Hematopoietic multipotent progenitor cell (in vitro differentiated cells): ENCODE data around the gene GNA14. TPM values are rescaled to one million over a fixed set of nuclear protein-coding genes. Genes with fewer than 3 reads are reported as not detected.
A peak's percentile ranks its signal among the peaks of the same experiment; 100 is the strongest.
"Not testable (repeated sequence)": the region's sequence is repeated elsewhere in the genome, so short reads cannot be mapped to it uniquely, and the experiment has no call there.

Source experiments
- DNase-seq, 3 donors: peaks; one replicate each; pipeline ENCODE4 v3.0.0-alpha.2; 2011 to 2015; ENCODE audit warnings: low read depth in 2 of 3, low spot score in 2 of 3
- total RNA-seq: library from RNA; depleted of rRNA; stranded (reverse); fragments of >200 nt; gene quantifications from one replicate; pipeline ENCODE4 v1.2.3, GENCODE V29; 2012

The GNA14 gene
- under 0.01 TPM for total RNA-seq

DNA sequence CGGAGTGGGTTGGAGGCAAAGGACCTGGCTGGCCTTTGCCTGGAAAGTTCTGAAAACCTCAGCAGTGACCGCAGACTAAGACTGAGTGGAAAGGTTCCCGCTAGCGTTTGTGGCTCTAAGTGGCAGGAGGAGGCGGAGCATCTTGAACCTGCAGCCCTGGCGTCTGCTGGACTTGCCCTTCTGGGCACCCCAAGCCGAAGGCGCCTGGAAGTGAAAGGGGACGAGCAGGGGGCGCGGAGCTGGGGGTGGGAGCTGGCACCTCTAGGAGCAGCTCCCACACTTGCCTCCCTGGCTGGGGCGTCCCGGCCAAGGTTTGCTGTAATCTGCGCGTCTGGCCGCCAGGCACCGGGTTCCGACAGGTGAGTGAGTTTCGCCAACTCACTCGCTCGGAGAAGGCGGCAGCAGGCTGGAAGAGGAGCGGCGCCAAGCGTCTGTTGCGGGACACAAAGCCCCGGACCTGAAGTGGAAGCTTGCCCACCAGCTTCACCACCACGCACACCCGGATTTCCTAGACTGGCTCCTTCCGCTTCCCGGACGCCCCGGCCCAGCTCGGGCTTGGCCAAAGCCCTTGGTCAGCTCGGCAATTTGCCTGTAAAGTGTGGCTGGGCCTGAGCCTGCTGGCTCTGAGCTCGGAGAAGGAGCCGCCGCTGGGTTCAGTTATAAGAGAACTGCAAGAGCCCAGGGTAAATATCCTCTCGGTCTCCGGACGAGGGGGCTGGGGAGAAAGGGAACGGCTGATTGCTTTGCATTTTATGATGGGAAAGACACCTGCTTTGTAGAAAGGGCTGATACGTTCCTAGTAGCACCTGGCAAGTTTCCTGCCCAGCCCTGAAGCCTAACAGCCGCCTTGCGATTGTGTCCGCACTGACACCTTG lies at the start of gene GNA14:
TSS of gene GNA14 (minus strand) at position 89 of the 875 bp plus-strand sequence. CDS start 529 bp downstream, outside the sequence.
- peak in 2 of 3 donors; percentile 10 to 36 for DNase-seq

DNA sequence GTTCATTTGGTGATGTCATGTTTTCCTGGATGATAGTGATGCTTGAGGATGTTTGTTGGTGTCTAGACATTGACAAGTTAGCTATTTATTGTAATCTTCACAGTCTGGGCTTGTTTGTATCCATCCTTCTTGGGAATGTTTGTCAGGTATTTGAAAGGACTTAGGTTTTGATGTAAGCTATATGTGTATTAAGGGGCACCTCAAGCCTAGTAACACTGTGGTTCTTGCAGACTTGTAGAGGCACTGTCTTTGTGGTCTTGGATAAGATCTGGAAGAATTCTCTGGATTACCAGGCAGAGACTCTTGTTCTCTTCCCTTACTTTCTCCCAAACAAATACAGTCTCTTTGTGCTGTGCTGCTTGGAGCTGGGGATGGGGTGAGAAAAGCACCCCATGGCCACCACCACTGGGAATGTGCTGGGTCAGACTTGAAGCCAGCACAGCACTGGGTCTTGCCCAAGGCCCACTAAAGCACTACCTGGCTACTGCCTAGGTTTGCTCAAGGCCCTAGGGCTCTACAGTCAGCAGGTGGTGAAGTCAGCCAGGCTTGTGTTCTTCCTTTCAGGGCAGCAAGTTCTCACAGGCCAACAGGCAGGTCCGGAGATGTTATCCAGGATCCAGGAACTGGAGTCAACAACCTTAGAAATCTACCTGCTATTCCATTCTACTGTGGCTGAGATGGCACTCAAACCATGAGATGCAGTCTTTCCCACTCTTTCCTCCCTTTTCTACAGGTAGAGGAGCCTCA lies 49.3 kb upstream of the GNA14 start:
- DNase-seq: no peak

DNA sequence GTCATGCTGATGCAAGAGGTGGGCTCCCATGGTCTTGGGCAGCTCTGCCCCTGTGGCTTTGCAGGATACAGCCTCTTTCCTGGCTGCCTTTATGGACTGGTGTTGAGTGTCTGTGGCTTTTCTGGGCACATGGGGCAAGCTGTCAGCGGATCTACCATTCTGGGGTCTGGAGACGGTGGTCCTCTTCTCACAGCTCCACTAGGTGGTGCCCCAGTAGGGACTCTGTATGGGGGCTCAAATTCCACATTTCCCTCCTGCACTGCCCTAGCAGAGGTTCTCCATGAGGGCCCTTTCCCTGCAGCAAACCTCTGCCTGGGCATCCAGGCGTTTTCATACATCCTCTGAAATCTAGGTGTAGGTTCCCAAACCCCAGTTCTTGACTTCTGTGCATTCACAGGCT lies 42.6 kb upstream of the GNA14 start:
- not testable (repeated sequence) for DNase-seq

DNA sequence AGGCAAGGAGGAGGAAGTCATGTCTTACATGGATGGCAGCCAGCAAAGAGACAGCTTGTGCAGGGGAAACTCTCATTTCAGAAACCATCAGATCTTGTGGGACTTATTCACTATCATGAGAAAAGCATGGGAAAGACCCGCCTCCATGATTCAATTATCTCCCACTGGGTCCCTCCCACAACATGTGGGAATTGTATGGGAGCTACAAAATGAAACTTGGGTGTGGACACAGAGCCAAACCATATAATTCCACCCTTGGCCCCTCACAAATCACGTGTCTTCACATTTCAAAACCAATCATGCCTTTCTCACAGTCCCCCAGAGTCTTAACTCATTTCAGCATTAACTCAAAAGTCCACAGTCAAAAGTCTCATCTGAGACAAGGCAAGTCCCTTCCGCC lies 42.0 kb upstream of the GNA14 start:
- DNase-seq: not testable (repeated sequence)

DNA sequence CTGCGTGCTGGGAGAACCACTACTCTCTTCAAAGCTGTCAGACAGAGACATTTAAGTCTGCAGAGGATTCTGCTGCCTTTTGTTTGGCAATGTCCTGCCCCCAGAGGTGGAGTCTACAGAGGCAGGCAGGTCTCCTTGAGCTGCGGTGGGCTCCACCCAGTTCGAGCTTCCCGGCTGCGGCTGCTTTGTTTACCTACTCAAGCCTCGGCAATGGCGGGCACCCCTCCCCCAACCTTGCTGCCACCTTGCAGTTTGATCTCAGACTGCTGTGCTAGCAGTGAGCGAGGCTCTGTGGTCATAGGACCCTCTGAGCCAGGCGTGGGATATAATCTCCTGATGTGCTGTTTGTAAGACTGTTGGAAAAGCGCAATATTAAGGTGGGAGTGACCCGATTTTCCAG lies 39.6 kb upstream of the GNA14 start:
- not testable (repeated sequence) for DNase-seq

DNA sequence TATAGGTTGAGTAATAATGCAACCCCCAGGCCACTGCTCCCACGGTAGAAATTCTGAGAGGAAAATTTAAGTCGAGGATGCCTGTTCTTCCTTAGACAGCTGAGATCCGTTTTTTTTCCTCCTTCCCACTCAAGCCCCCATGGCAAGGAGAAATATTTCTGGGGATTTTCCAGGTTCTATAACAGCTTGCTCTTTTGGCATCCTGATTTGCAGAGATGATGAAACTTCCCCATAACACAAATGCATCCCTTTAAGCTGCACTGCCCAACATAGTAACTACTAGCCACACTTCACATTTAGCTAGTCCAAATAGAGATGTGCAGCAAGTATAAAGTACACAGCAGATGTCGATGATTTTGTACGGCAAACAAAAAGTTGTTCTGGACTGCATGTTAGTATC lies 32.5 kb upstream of the GNA14 start:
- no peak for DNase-seq

DNA sequence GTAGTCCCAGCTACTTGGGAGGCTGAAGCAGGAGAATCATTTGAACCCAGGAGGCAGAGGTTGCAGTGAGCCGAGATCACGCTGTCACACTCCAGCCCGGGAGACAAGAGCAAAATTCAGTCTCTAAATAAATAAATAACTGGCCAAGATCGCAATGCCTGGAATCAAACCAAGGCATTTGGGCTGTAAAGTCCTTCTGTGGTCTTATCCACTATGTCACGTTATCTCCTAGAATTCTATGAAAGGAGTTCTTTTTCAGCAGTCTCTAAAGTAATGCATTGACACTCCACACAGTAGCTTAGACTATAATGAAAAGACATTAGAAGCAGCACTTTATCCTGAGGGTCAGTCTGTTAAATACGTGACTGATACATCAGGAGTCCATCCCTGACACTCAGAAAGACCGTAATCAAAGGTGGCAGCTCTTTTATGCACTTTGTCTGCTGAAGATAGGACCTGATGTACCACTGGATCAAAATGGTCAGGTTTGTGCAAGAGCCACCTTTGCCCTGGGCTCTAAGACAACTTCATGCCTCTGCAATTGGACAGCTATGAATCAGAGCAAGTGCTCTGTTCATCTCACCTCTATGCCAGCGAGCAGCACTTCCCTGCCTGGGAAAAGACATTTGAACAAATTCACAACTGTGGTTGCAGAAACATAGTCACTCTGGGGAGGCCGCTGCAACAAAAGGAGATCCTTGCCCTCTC lies 31.7 kb upstream of the GNA14 start:
- DNase-seq: no peak

DNA sequence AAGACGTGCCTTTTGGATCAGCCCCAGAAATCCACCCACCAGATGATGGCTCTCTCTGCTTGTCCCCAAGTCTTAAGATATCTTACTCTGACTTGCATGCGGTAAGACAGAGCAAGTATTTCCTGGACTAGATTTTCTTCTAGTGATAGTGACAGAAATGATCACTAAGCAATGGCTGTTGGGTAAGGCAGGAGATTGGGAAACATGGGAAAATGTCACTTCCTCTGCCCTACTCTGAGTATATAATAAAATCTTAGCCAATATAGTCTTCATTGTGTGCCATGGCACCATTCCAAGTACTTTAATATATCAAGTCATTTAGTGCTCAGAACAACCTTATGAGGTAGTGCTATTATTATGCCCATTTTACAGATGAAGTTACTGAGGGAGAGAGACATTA lies 31.0 kb upstream of the GNA14 start:
- no peak for DNase-seq

DNA sequence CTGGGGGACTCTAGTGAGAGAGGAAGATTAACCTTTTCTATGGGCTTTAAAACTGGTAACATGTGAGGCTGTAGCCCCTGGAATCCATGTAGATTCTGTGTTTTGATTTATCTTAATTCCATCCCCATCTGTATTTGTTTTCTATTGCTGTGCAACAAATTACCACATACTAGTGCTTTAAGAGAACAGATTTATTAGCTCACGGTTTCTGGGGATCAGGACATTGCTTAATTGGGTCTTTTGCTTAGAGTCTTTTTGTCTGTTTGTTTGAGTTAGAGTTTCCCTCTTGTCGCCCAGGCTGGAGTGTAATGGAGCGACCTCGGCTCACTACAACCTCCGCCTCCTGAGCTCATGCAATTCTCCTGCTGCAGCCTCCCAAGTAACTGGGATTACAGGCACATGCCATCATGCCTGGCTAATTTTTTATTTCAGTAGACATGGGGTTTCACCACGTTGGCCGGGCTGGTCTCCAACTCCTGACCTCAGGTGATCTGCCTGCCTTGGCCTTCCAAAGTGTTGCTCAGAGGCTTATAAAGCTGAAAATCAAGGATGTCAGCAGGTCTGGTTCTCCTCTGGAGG lies 29.9 kb upstream of the GNA14 start:
- DNase-seq: no peak

DNA sequence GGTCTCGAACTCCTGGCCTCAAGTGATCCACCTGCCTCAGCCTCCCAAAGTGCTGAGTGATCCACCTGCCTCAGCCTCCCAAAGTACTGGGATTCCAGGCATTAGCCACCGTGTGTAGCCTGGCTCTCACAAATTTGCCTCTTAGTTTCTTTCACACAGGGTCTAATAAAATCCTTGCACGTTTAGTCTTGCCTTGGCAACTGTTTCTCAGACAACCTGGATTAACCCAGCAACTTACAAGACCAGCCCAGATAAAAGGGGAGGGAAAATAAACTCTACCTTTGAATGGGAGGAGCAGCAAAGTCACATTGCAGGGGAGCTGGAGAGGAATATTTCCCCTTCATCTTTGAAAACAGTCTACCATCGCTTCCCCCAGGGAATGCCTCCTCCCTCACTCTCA lies 29.3 kb upstream of the GNA14 start:
- no peak for DNase-seq

DNA sequence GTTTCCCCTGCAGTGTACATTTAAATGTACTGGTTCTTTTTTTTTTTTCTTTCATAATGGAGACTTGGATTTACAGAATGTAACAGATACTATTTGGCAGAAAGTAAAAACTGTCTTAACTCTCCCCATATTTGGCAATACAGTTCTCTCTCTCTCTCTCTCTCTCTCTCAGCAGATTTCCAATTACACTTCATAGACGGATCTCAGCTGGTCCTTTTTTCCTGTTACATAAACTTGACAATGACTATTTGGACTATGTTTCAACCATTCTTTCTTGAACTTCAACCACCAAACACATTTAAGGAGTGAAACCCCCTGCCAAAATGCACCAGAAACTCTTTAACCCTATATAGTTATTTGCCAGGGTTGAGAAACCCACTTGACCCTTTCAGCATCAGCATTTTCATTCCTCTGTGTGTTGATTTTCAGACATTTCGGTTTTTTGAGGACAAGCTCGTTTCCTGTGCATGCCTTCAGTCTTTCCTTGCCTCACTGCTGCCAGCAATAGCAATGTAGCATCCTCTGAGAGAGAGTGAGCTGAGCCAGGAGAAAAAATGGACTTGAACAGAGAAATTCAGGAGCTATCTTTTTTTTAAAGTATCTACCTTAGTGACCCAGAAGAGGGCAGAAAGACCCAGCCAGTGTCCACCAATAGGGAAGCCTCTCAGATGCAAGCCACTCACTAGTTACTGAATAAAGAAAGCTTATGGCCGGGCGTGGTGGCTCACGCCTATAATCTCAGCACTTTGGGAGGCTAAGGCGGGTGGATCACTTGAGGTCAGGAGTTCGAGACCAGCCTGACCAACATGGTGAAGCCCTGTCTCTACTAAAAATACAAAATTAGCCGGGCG lies 26.0 kb upstream of the GNA14 start:
- DNase-seq: peak in 1 of 3 donors; percentile 25

DNA sequence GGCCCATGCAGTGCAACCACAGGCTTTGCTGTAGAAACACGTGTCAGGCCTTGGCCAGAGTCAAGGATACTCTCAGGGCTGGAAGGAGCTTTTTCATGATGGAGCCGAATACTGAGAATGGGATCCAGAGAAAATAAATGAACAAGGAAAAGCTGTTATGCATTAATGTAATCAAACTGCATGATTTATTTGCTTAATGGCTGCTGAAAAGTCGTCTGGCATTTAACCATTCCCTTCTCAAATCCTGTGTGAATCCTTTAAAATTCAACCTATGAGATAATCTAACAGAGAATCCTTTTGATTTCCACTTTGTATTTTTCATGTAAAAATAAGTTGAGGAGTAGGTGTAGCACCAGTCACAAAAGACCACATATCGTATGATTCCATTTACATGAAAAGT lies 24.1 kb upstream of the GNA14 start:
- no peak for DNase-seq

DNA sequence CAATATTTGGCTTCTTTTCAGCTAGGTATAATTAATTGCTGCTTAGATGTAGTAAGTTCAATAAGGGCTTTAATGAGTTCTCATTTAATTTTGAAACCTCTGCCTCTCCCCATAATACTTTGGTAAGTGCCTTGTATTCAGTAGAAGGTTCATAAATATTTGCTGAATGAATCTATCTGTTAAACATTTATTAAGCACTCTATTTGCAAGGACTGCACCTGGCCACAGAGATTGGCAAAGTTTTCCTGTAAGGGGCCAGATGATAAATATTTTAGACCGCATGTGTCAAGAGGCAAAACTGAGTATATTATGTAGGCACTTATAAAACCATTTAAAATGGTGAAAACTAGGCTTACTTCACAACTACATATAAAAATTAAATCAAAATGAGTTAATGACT lies 19.0 kb upstream of the GNA14 start:
- DNase-seq: no peak

DNA sequence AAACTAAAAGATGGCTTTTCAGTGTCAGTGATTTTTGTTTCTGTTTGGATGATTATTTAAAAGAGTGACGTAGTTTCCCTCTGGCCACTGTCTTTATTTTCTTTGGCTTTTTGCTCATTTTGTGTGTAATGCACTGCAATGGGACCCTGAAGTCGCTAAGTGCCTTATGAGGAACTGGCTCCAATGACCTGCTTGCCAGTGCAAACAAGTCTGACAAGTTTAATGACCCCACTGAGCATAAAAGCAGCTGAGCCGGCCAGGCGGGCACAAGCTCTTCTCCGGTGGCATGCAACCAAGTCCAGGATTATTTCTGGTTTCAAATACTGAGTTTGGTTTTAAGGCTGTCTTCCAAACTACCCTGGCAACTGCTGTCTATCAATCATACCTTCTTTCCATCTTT lies 15.6 kb upstream of the GNA14 start:
- no peak for DNase-seq

DNA sequence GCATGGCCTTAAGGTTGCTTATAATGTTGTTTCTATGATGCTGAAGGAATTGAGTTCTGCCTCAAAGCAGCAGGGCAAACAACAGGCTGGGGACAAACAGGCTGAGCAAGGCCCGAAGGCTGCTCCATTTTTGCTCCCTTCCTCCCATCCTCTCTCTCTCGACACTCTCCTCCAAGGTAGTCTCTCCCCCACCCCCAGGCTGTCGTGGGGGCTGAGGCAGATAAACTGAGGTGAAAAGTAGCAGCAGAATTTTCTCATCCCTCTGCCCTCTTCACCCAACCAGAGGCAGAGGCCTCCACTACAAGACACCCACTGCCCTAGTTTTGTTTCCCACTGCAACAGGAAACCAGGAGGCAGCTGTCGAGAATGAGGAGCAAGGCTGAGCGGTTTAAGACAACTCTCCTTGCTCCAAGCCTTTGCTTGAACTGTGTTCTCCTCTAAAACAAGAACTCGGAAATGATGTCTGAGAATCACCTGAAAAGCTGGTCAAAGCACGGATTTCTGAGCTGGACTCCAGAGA lies 13.5 kb upstream of the GNA14 start:
- no peak for DNase-seq

DNA sequence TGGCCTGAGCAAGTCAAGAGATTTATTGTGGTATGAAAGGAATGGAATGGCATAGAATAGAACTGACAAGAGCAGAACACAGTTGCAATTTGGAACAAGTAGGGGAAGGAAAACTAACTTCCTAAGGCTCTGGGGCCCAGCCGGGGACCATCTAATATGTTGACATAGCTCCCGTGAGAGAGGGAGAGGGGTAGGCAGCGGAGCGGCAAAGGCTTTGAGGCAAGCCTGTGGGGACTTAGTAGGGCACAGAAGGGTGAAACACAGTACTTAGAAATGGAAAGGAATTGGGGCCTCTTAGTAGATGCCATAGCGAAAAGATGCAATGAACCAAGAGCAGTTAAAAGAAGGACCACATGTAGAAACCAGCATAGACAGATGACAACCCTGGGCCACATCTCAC lies 11.8 kb upstream of the GNA14 start:
- DNase-seq: no peak

DNA sequence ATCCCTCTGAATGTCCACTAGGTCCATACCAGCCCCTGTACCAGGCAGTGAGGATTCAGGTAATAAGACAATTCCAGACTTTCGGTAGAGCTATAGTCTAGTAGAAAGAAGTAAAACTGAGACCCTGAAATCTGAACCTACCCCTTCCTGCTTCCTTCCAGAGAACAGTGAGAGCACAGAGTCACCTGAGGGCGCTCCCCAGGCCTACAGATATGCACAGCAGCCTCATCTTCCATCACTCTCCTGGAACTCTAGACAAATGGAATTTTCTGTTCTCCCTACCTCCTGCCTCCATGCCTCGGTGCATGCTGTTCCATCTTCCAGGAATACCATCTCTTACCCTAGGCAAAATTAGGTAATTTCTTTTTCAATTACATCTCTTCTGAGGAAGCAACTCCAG lies 3.1 kb upstream of the GNA14 start:
- no peak for DNase-seq

DNA sequence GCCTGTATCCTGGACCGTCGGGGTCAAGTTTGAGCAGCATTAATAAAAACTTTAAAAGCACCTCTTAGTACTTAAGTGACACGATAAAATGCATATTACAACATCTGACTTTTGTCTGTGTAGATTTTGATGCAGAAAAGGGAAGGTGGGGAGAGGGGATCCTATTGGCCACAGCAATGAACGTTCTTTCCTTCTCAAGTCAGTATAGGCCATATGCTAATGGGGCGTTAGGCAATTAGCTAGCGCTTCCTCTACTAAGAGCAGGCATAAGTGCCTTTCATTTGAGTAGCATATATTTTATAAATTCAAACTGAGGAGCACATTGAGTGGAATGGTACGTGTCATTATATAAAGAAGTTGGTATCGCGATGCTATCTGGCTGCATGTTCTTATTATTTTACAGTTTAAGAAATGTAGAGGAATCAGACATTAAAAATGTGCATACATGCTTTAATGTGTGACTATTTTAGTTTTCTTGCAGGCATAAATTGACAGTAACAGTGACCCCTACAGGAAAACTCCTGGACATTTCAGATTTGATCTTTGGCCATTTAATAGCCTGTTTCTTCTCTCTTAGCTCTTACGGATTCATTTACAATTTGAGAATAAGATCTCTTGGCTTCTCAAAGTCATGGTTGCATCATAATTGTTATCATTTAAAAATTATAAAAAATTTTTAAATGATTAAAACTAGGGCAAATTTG lies 1.1 kb upstream of the GNA14 start:
- DNase-seq: peak in 2 of 3 donors; percentile 20 to 64
